Panc1 (cell line): ENCODE results near the gene DPAGT1. TPM values are rescaled to one million over a fixed set of nuclear protein-coding genes. Genes with fewer than 3 reads are reported as not detected.
"Not testable (repeated sequence)": the region's sequence is repeated elsewhere in the genome, so short reads cannot be mapped to it uniquely, and the experiment has no call there.

Experiments
- ATAC-seq: fragments of 200-7000 bp; cut with Tn5 transposase; 2 replicates; pipeline ENCODE4 v1.9.1; 2020; ENCODE audit warnings: mild to moderate bottlenecking, moderate library complexity
- BruUV-seq: library from RNA; stranded (reverse); fragments of 400-500 nt; replicated peaks from 2 replicates; lab custom pipeline; 2021; lab: Mats Ljungman, UMichigan
- CTCF ChIA-PET: fragments of 300-600 bp; sonication (Branson Sonifier 250); formaldehyde crosslinking; loops from one replicate; lab custom pipeline; 2022; ENCODE audit warnings: antibody characterized with exemption; lab: Charles Lee
- POLR2A ChIA-PET: fragments of 300-600 bp; sonication (Branson Sonifier 250); formaldehyde crosslinking; loops from one replicate; lab custom pipeline; 2022; ENCODE audit warnings: antibody characterized with exemption; lab: Charles Lee
- DNase-seq: peaks from one replicate; pipeline ENCODE4 v3.0.0-alpha.2; 2010; ENCODE audit warnings: low read depth, low spot score
- H3K27ac ChIP-seq: 2 replicates; pipeline ENCODE4 v1.5.1; 2011; ENCODE audit warnings: mild to moderate bottlenecking, low read length, inconsistent platforms
- H3K27me3 ChIP-seq: fragments of 200-500 bp; sonication (Bioruptor generic); 2 replicates; pipeline ENCODE4 v1.6.0; 2014; ENCODE audit warnings: low read length, inconsistent platforms; ENCODE audit not compliant: control insufficient read depth, insufficient read depth
- H3K36me3 ChIP-seq: fragments of 200-500 bp; sonication (Bioruptor generic); 2 replicates; pipeline ENCODE4 v1.5.1; 2014; ENCODE audit warnings: inconsistent platforms, mild to moderate bottlenecking, low read length, moderate library complexity; ENCODE audit not compliant: control insufficient read depth, insufficient read depth
- H3K4me1 ChIP-seq: 2 replicates; pipeline ENCODE4 v1.5.1; 2011; ENCODE audit warnings: inconsistent platforms, mild to moderate bottlenecking, low read length, moderate library complexity; ENCODE audit not compliant: control insufficient read depth, insufficient read depth
- H3K4me3 ChIP-seq, 2 experiments: 2 replicates each; pipeline ENCODE4 v1.5.1; 2011 to 2012; ENCODE audit warnings: low read depth in 2 of 2, low read length in 2 of 2, mild to moderate bottlenecking in 2 of 2, inconsistent platforms in 1 of 2, moderate library complexity in 1 of 2
- H3K9me3 ChIP-seq: fragments of 200-500 bp; sonication (Bioruptor generic); 2 replicates; pipeline ENCODE4 v1.5.1; 2014; ENCODE audit warnings: low read depth, mild to moderate bottlenecking, inconsistent platforms, low read length, moderate library complexity; ENCODE audit not compliant: control insufficient read depth, insufficient read depth
- CTCF ChIP-seq: fragments of 450-650 bp; IDR thresholded peaks from 2 replicates; pipeline ENCODE4 v1.5.1; 2017; ENCODE audit warnings: mild to moderate bottlenecking
- POLR2AphosphoS5 ChIP-seq: IDR thresholded peaks from 2 replicates; pipeline ENCODE4 v1.6.1; 2012; ENCODE audit warnings: mild to moderate bottlenecking, low read depth, low read length, moderate library complexity
- REST ChIP-seq, 2 experiments: IDR thresholded peaks; 2 replicates each; pipeline ENCODE4 v1.6.1; 2011 to 2012; ENCODE audit warnings: low read depth in 2 of 2, control low read depth in 1 of 2, low read length in 1 of 2, mild to moderate bottlenecking in 1 of 2, moderate library complexity in 1 of 2; ENCODE audit not compliant: insufficient read depth in 1 of 2
- SIN3A ChIP-seq: IDR thresholded peaks from 2 replicates; pipeline ENCODE4 v1.6.1; 2012; ENCODE audit warnings: low read depth, mild to moderate bottlenecking, low read length, moderate library complexity, borderline replicate concordance; ENCODE audit not compliant: insufficient read depth
- TCF7L2 ChIP-seq: IDR thresholded peaks from 2 replicates; pipeline ENCODE4 v1.6.1; 2011; ENCODE audit warnings: mild to moderate bottlenecking, low read depth, low read length, inconsistent platforms
- in situ Hi-C: cut with HindIII; loops from 2 replicates; pipeline ENCODE4 v1.10.0; 2016; ENCODE audit warnings: low sequenced_read_pairs, low pct_unique_long_range_greater_than_20kb
- intact Hi-C: fragments of 100-400 bp; cut with micrococcal nuclease; formaldehyde crosslinking; loops from one replicate; pipeline ENCODE4 v1.10.0; 2022; ENCODE audit not compliant: unreplicated experiment
- total RNA-seq: library from RNA; stranded (reverse); gene quantifications from one replicate; pipeline ENCODE4 v1.2.1, GENCODE V29; 2021; ENCODE audit not compliant: unreplicated experiment

Gene DPAGT1
- total RNA-seq, 1 experiment from 2014 or later = 72.1 TPM

- ChIA-PET POLR2A (no interaction called here), CTCF (interaction anchor here (0.6 kb wide), 1 partner anchor 18 kb away, joined by 5 read pairs; no protein-coding TSS in a partner anchor)
- Histone ChIP-seq H3K27me3 (no peaks in the 10 kb centered on the region), H3K36me3 (no peaks in the 10 kb centered on the region), H3K4me1 (peaks cover 30% of the 10 kb centered on the region), H3K4me3 (no peak overlapping the region), H3K9me3 (no peaks in the 10 kb centered on the region), H3K27ac (peak overlapping the region; percentile 99; the same call in 1 of the 2 replicates)
- in situ Hi-C loops = no loop called here
- TF ChIP-seq POLR2AphosphoS5 = no peak
- TF ChIP-seq CTCF = no peak
- TF ChIP-seq SIN3A = no peak
- no peak for TF ChIP-seq TCF7L2
- no peak for TF ChIP-seq REST (IDR thresholded peaks at IDR 0.05; ENCODE audit: insufficient read depth in 1 of 2, low read depth in 2 of 2, low read length in 1 of 2)
- DNase-seq (no peak), ATAC-seq (no peak)
- intact Hi-C loops = loop anchor here (2.0 kb wide), 1 partner anchor 91 kb away; no protein-coding TSS in a partner anchor
- no TSS peak for BruUV-seq
Observed at GRCh38 chr11:119103793-119104192, 2.1 kb upstream of the DPAGT1 start.

- POLR2A ChIA-PET = interaction anchor here (0.6 to 0.7 kb wide), 2 partner anchors 9 to 84 kb away, joined by 3 to 12 read pairs; no protein-coding TSS in a partner anchor
- in situ Hi-C loops = not testable (repeated sequence)
Observed at GRCh38 chr11:119103161-119103664, 1.6 kb upstream of the DPAGT1 start.

More at GRCh38 chr11:119103161-119103664, 1.6 kb upstream of the DPAGT1 start:
- H3K27ac ChIP-seq = peak overlapping the region; percentile 99
- CTCF ChIA-PET = interaction anchor here (0.7 to 1.7 kb wide), 4 partner anchors 20 to 235 kb away, joined by 4 to 16 read pairs (median 6); no protein-coding TSS in a partner anchor
- intact Hi-C loops = loop anchor here (2.0 kb wide), 1 partner anchor 92 kb away; no protein-coding TSS in a partner anchor
- H3K36me3 ChIP-seq, H3K9me3 ChIP-seq, ATAC-seq, DNase-seq, H3K27me3 ChIP-seq, BruUV-seq: not testable (repeated sequence)
- H3K4me1 ChIP-seq = peaks cover 25% of the 10 kb centered on the region
- H3K4me3 ChIP-seq = peak overlapping the region; percentile 87 to 90
